RKO (cell line): ENCODE measurements around the gene CDC42EP5.
"Not testable (repeated sequence)": the region's sequence is repeated elsewhere in the genome, so short reads cannot be mapped to it uniquely, and the experiment has no call there.

Experiments used
- DNase-seq: peaks from one replicate; pipeline ENCODE4 v3.0.0-alpha.2; 2016; ENCODE audit warnings: low spot score

The CDC42EP5 gene

GRCh38 chr19:54489766-54490165, 16.7 kb upstream of the CDC42EP5 start:
- no peak for DNase-seq

- DNase-seq, result no peak
Observed at GRCh38 chr19:54489341-54489740, 16.2 kb upstream of the CDC42EP5 start.

GRCh38 chr19:54485851-54486250, 12.8 kb upstream of the CDC42EP5 start:
- no peak for DNase-seq

- DNase-seq, result no peak
Observed at GRCh38 chr19:54484451-54484850, 11.4 kb upstream of the CDC42EP5 start.

- DNase-seq, result no peak
Observed at GRCh38 chr19:54482889-54483288, 9.8 kb upstream of the CDC42EP5 start.

GRCh38 chr19:54481326-54481930, 8.3 kb upstream of the CDC42EP5 start:
- DNase-seq, result no peak

- no peak for DNase-seq
Observed at GRCh38 chr19:54480051-54480450, 7.0 kb upstream of the CDC42EP5 start.

- peak; percentile 56 for DNase-seq
Observed at GRCh38 chr19:54478677-54479266, 5.7 kb upstream of the CDC42EP5 start.

GRCh38 chr19:54477650-54478049, 4.6 kb upstream of the CDC42EP5 start:
- no peak for DNase-seq

GRCh38 chr19:54475706-54476105, 2.6 kb upstream of the CDC42EP5 start:
- no peak for DNase-seq

GRCh38 chr19:54473892-54474372, 836 bp upstream of the CDC42EP5 start:
- no peak for DNase-seq

GRCh38 chr19:54470991-54471782, 1.9 kb downstream of the CDC42EP5 start:
- DNase-seq, result peak; percentile 52

GRCh38 chr19:54470276-54470887, 2.7 kb downstream of the CDC42EP5 start:
- no peak for DNase-seq

- no peak for DNase-seq
Observed at GRCh38 chr19:54469496-54469934, 3.6 kb downstream of the CDC42EP5 start.

- not testable (repeated sequence) for DNase-seq
Observed at GRCh38 chr19:54466110-54466480, 7.0 kb downstream of the CDC42EP5 start.

- no peak for DNase-seq
Observed at GRCh38 chr19:54465426-54466109, 7.5 kb downstream of the CDC42EP5 start.

GRCh38 chr19:54464630-54465425, 8.3 kb downstream of the CDC42EP5 start:
- DNase-seq, result peak; percentile 97

- DNase-seq, result peak; percentile 90
Observed at GRCh38 chr19:54464044-54464629, 9.0 kb downstream of the CDC42EP5 start.

- peak; percentile 99 for DNase-seq
Observed at GRCh38 chr19:54463531-54464043, 9.5 kb downstream of the CDC42EP5 start, which contains the start of gene LENG9. TSS of gene LENG9 (minus strand) at chr19:54463778. CDS start at chr19:54463526, 252 bp downstream.
